ENCODE results near the gene BUB3. TPM values are rescaled to one million over a fixed set of nuclear protein-coding genes. Genes with fewer than 3 reads are reported as not detected.

The BUB3 gene
- total RNA-seq, 2 donors from 2014 or later, result 64.2 to 77.9 TPM

DNA sequence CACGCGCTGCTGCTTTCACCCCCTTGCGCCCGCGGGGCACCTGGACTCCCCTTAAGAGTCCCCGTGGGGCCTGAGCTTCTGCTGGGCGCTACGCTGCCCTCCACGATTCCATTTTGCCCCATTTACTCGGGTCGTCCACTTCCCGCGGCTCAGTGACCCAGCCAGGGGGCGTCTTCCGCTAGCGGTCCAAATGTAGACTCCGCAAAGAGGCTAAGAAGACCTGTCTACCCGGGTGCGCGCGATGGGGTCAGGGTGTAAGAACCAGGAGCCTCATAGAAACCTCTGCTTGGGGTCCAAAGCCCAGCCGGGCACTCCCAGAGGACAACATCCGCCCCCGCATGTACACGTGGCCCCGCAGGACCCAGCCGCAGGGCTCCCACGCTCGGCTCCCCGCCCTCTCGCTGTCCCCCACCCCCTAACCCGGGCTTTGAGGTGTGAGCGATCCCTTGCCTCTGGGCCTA is 11.5 kb upstream of the BUB3 start:
- DNase-seq (ENCODE audit: low spot score) (no peak), ATAC-seq (ENCODE audit: insufficient number of reproducible peaks, low FRiP score, low read depth) (no peak)
- peaks cover under 1 to 24% of the 10 kb centered on the region in 2 donors for H3K4me1 ChIP-seq (ENCODE audit: control insufficient read depth in 1 of 2, low read depth in 2 of 2)
- no peaks in the 10 kb centered on the region for H3K36me3 ChIP-seq
- H3K27ac ChIP-seq, result no peak overlapping the region
- TF ChIP-seq, protein P1, sequence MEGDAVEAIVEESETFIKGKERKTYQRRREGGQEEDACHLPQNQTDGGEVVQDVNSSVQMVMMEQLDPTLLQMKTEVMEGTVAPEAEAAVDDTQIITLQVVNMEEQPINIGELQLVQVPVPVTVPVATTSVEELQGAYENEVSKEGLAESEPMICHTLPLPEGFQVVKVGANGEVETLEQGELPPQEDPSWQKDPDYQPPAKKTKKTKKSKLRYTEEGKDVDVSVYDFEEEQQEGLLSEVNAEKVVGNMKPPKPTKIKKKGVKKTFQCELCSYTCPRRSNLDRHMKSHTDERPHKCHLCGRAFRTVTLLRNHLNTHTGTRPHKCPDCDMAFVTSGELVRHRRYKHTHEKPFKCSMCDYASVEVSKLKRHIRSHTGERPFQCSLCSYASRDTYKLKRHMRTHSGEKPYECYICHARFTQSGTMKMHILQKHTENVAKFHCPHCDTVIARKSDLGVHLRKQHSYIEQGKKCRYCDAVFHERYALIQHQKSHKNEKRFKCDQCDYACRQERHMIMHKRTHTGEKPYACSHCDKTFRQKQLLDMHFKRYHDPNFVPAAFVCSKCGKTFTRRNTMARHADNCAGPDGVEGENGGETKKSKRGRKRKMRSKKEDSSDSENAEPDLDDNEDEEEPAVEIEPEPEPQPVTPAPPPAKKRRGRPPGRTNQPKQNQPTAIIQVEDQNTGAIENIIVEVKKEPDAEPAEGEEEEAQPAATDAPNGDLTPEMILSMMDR (IDR thresholded peaks at IDR 0.05), result no peak
- H3K27me3 ChIP-seq (replicated peaks; ENCODE audit: insufficient read depth), result peaks cover 84% of the 10 kb centered on the region
- no peak overlapping the region for H3K4me3 ChIP-seq
- no peaks in the 10 kb centered on the region for H3K9me3 ChIP-seq

DNA sequence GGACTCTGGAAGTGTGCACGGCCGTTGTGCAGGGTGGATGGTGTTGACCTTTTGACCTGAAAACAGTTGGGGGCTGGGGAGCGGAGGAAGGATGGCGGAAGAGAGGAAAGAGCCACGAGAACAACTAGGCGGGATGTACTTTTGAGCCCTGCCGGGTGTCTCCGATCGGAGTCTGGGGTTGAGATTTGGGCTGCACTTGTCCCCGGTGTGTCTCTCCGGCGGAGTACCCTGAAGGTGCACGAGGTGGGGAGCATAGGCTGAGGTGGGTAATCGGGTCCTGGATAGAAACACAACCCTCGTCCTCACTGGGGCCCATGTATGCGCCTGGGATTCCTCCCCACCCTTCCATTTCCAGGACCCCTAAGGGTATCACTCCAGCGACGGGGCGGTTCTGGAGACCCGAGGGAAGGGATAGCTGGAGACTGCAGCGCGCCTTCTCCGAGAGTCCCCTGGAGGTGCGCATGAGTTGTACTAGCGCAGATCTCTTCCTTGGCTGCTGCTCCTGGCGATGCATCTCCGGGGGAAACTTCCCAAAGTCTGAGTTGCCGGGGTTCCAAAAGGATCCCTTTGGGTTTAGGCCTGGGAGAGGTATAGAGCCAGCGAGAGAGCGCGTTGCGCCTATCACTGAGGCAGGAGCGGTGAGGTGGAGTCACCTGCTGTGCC is 10.9 kb upstream of the BUB3 start:
- Histone ChIP-seq H3K36me3 (no peaks in the 10 kb centered on the region), H3K4me1 (ENCODE audit: control insufficient read depth in 1 of 2, low read depth in 2 of 2) (peaks cover 0 to 29% of the 10 kb centered on the region in 2 donors), H3K4me3 (no peak overlapping the region), H3K27me3 (replicated peaks; ENCODE audit: insufficient read depth) (peaks cover 89% of the 10 kb centered on the region), H3K27ac (no peak overlapping the region), H3K9me3 (no peaks in the 10 kb centered on the region)
- DNase-seq (ENCODE audit: low spot score) (no peak), ATAC-seq (ENCODE audit: insufficient number of reproducible peaks, low FRiP score, low read depth) (no peak)
- TF ChIP-seq, protein P1 (IDR thresholded peaks at IDR 0.05), result no peak

DNA sequence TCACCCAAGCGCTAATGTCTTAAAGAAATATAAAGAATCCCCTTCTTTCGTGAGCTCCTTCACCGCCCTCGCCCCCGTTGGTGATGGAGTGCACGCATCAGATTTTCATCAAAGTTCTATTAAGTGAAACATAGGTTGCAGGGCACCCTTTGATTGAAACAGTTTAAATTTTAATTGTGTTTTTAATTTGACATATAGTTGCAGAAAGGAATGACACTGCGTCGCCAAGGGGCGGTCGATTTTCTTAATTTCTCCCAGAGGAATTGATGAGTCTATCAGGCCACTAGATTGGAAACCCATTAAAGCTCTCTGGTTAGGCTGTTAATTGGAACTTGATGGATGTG is 10.4 kb upstream of the BUB3 start:
- Histone ChIP-seq H3K27ac (no peak overlapping the region), H3K27me3 (replicated peaks; ENCODE audit: insufficient read depth) (peaks cover 87% of the 10 kb centered on the region), H3K4me3 (no peak overlapping the region), H3K36me3 (no peaks in the 10 kb centered on the region), H3K4me1 (ENCODE audit: control insufficient read depth in 1 of 2, low read depth in 2 of 2) (peaks cover 0 to 34% of the 10 kb centered on the region in 2 donors), H3K9me3 (no peaks in the 10 kb centered on the region)
- DNase-seq (ENCODE audit: low spot score), result no peak
- ATAC-seq (ENCODE audit: insufficient number of reproducible peaks, low FRiP score, low read depth), result no peak
- TF ChIP-seq, protein P1 (IDR thresholded peaks at IDR 0.05), result no peak

DNA sequence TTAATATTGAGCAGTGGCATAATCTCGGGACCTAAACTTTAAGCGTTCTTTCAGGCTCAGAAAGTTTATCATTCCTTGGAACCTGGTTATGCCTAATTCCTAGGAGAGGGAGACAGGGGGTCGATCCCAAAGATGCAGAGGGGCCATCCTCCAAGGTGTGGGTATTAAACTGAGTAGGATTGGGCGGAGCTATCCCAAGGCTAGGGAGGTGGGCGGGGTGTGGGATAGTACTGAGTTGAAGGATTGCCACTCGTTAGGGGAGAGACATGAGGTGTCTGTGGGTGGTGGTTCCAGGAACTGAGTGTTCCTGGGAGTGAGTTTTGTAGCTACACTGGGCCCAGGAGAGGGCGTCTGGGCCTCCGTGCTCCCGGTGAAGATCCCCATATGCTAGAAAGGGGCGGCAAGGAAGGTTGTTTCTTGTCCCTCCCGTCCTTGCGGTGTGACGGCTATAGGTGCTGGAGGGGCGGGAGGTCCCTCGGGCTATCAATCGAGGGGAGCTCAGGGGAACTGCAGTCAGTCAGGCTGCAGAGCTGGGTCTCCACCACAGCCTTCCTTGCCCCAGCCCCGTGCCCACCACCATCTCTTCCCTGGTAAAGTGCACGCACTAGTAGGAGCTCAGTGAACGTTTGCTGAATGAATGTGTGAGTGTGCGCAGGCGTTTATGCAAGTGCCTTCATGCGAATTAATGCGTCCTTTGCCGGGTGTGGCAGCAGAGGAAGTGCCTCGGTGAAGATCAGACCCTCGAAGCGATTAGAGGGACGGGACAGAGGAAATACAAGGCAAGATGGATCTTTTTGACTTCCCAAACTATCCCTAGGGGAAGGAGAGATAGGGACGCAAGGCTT is 9.3 kb upstream of the BUB3 start:
- H3K27me3 ChIP-seq (replicated peaks; ENCODE audit: insufficient read depth), result peaks cover 85% of the 10 kb centered on the region
- DNase-seq (ENCODE audit: low spot score), result no peak
- H3K36me3 ChIP-seq, result no peaks in the 10 kb centered on the region
- peaks cover 2 to 42% of the 10 kb centered on the region in 2 donors for H3K4me1 ChIP-seq (ENCODE audit: control insufficient read depth in 1 of 2, low read depth in 2 of 2)
- no peak overlapping the region for H3K27ac ChIP-seq
- no peak for ATAC-seq (ENCODE audit: insufficient number of reproducible peaks, low FRiP score, low read depth)
- H3K4me3 ChIP-seq, result no peak overlapping the region
- TF ChIP-seq, protein P1 (IDR thresholded peaks at IDR 0.05), result no peak
- no peaks in the 10 kb centered on the region for H3K9me3 ChIP-seq

DNA sequence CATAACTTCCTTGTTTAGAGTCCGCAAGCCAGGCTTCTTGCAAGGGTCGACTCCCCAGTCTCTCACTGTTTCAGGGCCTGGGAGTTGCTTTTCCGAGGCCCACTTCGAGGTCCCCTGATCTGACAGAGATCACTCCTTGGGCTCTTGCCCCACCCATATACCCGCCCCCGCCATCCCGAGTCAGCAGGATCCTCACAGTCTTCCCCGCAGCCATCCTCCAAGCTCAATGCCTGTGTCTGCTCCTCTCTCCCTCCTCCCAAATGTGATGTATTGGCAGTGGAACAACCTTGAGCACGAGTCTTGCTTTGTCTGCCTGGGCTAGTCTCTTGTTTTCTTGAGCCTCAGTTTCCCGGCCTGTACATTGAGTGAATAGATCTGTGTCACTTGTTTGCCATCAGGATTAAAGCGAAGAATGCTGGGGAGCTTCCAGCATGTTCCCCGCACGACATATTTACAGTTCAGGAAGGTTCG is 8.6 kb upstream of the BUB3 start:
- no peaks in the 10 kb centered on the region for H3K36me3 ChIP-seq
- ATAC-seq (ENCODE audit: insufficient number of reproducible peaks, low FRiP score, low read depth) (no peak), DNase-seq (ENCODE audit: low spot score) (no peak)
- H3K9me3 ChIP-seq, result no peaks in the 10 kb centered on the region
- no peak overlapping the region for H3K27ac ChIP-seq
- H3K27me3 ChIP-seq (replicated peaks; ENCODE audit: insufficient read depth), result peaks cover 85% of the 10 kb centered on the region
- peaks cover 8 to 49% of the 10 kb centered on the region in 2 donors for H3K4me1 ChIP-seq (ENCODE audit: control insufficient read depth in 1 of 2, low read depth in 2 of 2)
- no peak overlapping the region for H3K4me3 ChIP-seq
- TF ChIP-seq, protein P1 (IDR thresholded peaks at IDR 0.05), result no peak

All from thoracic aorta (tissue), 2 donors.